Ascending aorta (tissue), 2 donors: ENCODE results near the gene LCP2. TPM values are rescaled to one million over a fixed set of nuclear protein-coding genes. Genes with fewer than 3 reads are reported as not detected.

Experiments used
- DNase-seq, 2 donors: peaks; one replicate each; pipeline ENCODE4 v3.0.0-alpha.2; 2019; ENCODE audit warnings: low spot score in 2 of 2
- H3K27ac ChIP-seq, 2 donors: fragments of 200-600 bp; sonication (generic); one replicate each; pipeline ENCODE4 v1.5.1; 2016 to 2017; ENCODE audit warnings: mild to moderate bottlenecking in 1 of 2
- H3K27me3 ChIP-seq: fragments of 200-600 bp; sonication (generic); one replicate; pipeline ENCODE4 v1.5.1; 2017
- H3K36me3 ChIP-seq, 2 donors: fragments of 200-600 bp; sonication (generic); one replicate each; pipeline ENCODE4 v1.5.1; 2016
- H3K4me1 ChIP-seq, 2 donors: fragments of 200-600 bp; sonication (generic); one replicate each; pipeline ENCODE4 v1.5.1; 2016 to 2017; ENCODE audit warnings: mild to moderate bottlenecking in 1 of 2
- H3K4me3 ChIP-seq, 2 donors: fragments of 200-600 bp; sonication (generic); one replicate each; pipeline ENCODE4 v1.5.1; 2016 to 2017; ENCODE audit warnings: mild to moderate bottlenecking in 1 of 2
- H3K9me3 ChIP-seq, 2 donors: fragments of 200-600 bp; sonication (generic); one replicate each; pipeline ENCODE4 v1.5.1; 2016
- intact Hi-C: fragments of 100-400 bp; cut with DNase I; formaldehyde crosslinking; loops from one replicate; pipeline ENCODE4 v1.15.1; 2023
- total RNA-seq: library from RNA; depleted of rRNA; stranded (reverse); fragments of >200 nt; gene quantifications from one replicate; pipeline ENCODE4 v1.1.0, GENCODE V29; 2016
- TF ChIP-seq, protein P1 (sequence below), 3 experiments: fragments of 200-600 bp in 2 of 3; fragments of 450-650 bp in 1 of 3; sonication (generic) in 2 of 3; IDR thresholded peaks; one replicate each; pipeline ENCODE4 v1.5.1; 2016 to 2019; ENCODE audit warnings: antibody characterized with exemption in 3 of 3, mild to moderate bottlenecking in 1 of 3, moderate library complexity in 1 of 3

LCP2 gene
- total RNA-seq, 1 donor from 2014 or later: 9.3 TPM

DNA sequence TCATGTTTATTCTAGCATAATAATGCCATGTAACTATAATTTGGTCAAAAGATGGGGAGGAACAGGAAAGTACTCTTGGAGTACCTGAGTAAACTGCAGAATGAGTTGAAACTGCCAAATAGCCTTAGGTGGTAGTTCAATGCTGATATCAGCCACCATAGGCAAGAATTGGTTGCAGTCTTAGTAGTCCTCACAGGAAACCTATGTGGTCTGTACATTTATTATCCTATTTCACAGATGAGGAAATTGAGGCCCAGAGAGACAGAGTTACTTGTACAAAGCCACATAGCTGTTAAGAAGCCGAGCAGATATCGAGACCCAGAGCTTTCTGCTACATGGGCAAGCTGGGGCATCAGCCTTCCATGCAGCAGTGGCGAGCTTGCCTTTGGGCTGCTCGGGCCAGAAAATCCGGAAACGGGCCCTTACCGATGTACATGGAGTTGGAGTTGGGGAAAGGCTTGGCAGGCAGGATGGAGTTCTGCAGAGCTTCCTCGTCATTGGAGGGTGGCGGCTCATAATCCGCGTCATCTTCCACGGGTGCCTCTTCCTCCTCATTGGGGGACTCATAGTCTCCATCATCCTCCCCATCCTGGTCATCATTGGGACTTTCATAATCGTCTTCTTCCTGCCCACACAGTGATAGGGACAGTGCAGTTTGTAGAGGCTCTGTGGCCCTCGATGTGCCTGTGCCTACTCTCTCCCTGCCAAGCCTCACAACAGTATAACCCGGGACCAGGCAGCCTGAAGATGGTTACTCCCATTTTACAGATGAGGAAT is 27.1 kb downstream of the LCP2 start:
- H3K36me3 ChIP-seq: no peaks in the 10 kb centered on the region
- peak overlapping the region in 1 of 2 donors; percentile 5 for H3K27ac ChIP-seq
- intact Hi-C loops: no loop called here
- no peak overlapping the region for H3K4me3 ChIP-seq
- peak in 1 of 2 donors; percentile 54 for DNase-seq
- H3K4me1 ChIP-seq: peaks cover 0 to 6% of the 10 kb centered on the region in 2 donors
- no peaks in the 10 kb centered on the region for H3K27me3 ChIP-seq
- TF ChIP-seq, protein P1, sequence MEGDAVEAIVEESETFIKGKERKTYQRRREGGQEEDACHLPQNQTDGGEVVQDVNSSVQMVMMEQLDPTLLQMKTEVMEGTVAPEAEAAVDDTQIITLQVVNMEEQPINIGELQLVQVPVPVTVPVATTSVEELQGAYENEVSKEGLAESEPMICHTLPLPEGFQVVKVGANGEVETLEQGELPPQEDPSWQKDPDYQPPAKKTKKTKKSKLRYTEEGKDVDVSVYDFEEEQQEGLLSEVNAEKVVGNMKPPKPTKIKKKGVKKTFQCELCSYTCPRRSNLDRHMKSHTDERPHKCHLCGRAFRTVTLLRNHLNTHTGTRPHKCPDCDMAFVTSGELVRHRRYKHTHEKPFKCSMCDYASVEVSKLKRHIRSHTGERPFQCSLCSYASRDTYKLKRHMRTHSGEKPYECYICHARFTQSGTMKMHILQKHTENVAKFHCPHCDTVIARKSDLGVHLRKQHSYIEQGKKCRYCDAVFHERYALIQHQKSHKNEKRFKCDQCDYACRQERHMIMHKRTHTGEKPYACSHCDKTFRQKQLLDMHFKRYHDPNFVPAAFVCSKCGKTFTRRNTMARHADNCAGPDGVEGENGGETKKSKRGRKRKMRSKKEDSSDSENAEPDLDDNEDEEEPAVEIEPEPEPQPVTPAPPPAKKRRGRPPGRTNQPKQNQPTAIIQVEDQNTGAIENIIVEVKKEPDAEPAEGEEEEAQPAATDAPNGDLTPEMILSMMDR (IDR thresholded peaks at IDR 0.05): no peak
- no peaks in the 10 kb centered on the region for H3K9me3 ChIP-seq

DNA sequence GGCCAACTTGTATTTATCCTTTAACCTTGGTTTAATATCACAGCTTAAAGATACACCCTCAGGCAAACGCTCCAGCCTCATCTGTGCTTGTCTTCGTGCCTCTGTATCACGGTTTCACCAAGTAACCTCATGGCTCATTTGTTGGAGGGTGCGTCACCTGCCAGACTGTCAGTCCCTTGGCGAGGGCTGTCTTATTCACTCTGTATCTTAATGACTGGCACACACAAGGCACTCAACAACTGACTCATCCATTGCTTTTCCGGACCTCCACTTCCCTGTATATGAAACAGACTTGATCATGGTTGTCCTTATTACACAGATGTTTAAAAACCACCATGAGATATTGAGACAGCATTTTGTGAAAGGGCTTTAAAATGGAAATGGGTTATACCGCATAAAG is 28.0 kb downstream of the LCP2 start:
- Histone ChIP-seq H3K27me3 (no peaks in the 10 kb centered on the region), H3K9me3 (no peaks in the 10 kb centered on the region), H3K27ac (peak overlapping the region in 1 of 2 donors; percentile 29), H3K36me3 (no peaks in the 10 kb centered on the region), H3K4me1 (peaks cover 0 to 6% of the 10 kb centered on the region in 2 donors), H3K4me3 (no peak overlapping the region)
- DNase-seq: peak in 1 of 2 donors; percentile 63
- intact Hi-C loops: loop anchor here (5.0 to 10.0 kb wide), 4 partner anchors 38 to 365 kb away; no protein-coding TSS in a partner anchor
- TF ChIP-seq, protein P1 (IDR thresholded peaks at IDR 0.05): no peak

DNA sequence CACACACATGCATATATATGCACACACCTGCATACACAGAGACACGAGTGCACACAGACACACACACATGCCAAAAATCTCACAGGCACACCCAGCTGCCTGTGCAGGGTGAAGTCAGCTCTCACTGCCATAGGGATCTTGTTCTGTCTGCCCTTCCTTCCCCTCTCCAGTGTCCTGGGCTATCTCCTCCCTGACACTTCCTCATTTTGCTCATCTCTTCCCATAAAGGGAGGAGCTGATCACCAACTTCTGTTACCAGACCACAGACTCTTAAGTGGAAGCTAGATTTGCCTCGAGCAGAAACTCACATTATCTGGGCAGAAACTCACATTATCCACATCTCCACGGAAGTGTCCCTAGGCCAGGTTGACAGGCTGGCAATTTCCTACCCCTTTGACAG is 28.7 kb downstream of the LCP2 start:
- H3K4me1 ChIP-seq: peaks cover 0 to 6% of the 10 kb centered on the region in 2 donors
- H3K27ac ChIP-seq: peak overlapping the region in 1 of 2 donors; percentile 29
- TF ChIP-seq, protein P1 (IDR thresholded peaks at IDR 0.05): no peak
- no peaks in the 10 kb centered on the region for H3K36me3 ChIP-seq
- no peaks in the 10 kb centered on the region for H3K27me3 ChIP-seq
- intact Hi-C loops: loop anchor here (1.0 to 10.0 kb wide), 6 partner anchors 38 to 366 kb away; partner anchors contain the start of gene KCNMB1
- H3K4me3 ChIP-seq: no peak overlapping the region
- DNase-seq: no peak
- H3K9me3 ChIP-seq: no peaks in the 10 kb centered on the region

GRCh38 chr5:170268153-170268689 is 29.4 kb downstream of the LCP2 start:
- H3K27me3 ChIP-seq: no peaks in the 10 kb centered on the region
- H3K9me3 ChIP-seq: no peaks in the 10 kb centered on the region
- H3K4me1 ChIP-seq: peaks cover 0 to 6% of the 10 kb centered on the region in 2 donors
- no peak for DNase-seq
- TF ChIP-seq, protein P1 (IDR thresholded peaks at IDR 0.05): no peak
- intact Hi-C loops: loop anchor here (1.0 to 10.0 kb wide), 6 partner anchors 39 to 367 kb away; partner anchors contain the start of gene KCNMB1
- H3K27ac ChIP-seq: peak overlapping the region; percentile 27 to 34
- H3K4me3 ChIP-seq: peak overlapping the region; percentile 39 to 55
- H3K36me3 ChIP-seq: no peaks in the 10 kb centered on the region

GRCh38 chr5:170267431-170268152 is 30.0 kb downstream of the LCP2 start:
- intact Hi-C loops: loop anchor here (1.0 to 10.0 kb wide), 6 partner anchors 40 to 367 kb away; partner anchors contain the start of gene KCNMB1
- Histone ChIP-seq H3K27me3 (no peaks in the 10 kb centered on the region), H3K4me1 (peaks cover 0 to 6% of the 10 kb centered on the region in 2 donors), H3K36me3 (no peaks in the 10 kb centered on the region), H3K9me3 (no peaks in the 10 kb centered on the region), H3K27ac (peak overlapping the region; percentile 7 to 34), H3K4me3 (peak overlapping the region; percentile 39 to 55)
- TF ChIP-seq, protein P1 (IDR thresholded peaks at IDR 0.05): peak; percentile 74 to 87 (median 76)
- DNase-seq: peak in 1 of 2 donors; percentile 87
